IMR-90 (cell line): ENCODE data around the gene SLC16A9. TPM values are rescaled to one million over a fixed set of nuclear protein-coding genes. Genes with fewer than 3 reads are reported as not detected.

Experiments used
- ATAC-seq: fragments of 200-7000 bp; cut with Tn5 transposase; 2 replicates; pipeline ENCODE4 v1.9.1; 2020; ENCODE audit warnings: low read depth, mild to moderate bottlenecking, moderate library complexity
- BruUV-seq: library from RNA; stranded (reverse); fragments of 400-500 nt; replicated peaks from 2 replicates; lab custom pipeline; 2021; lab: Mats Ljungman, UMichigan
- CTCF ChIA-PET: fragments of 300-600 bp; formaldehyde crosslinking; extraction: SDS; loops from one replicate; lab custom pipeline; 2021; ENCODE audit warnings: antibody characterized with exemption; lab: Yijun Ruan, JAX
- POLR2A ChIA-PET: fragments of 300-600 bp; sonication (Branson Sonifier 250); formaldehyde crosslinking; loops from one replicate; lab custom pipeline; 2022; ENCODE audit warnings: antibody characterized with exemption; ENCODE audit not compliant: unreplicated experiment; lab: Charles Lee
- DNase-seq: peaks from one replicate; pipeline ENCODE4 v3.0.0; 2013
- H2AFZ ChIP-seq: replicated peaks from 2 replicates; pipeline ENCODE3; 2013; ENCODE audit warnings: low read length, mild to moderate bottlenecking; ENCODE audit not compliant: poor library complexity
- H2AK5ac ChIP-seq: 2 replicates; pipeline ENCODE4 v1.6.1; 2013; ENCODE audit warnings: low read depth, low read length, inconsistent platforms
- H2AK9ac ChIP-seq: replicated peaks from 2 replicates; pipeline ENCODE3; 2013; ENCODE audit warnings: mild to moderate bottlenecking, low read depth, low read length, moderate library complexity; ENCODE audit not compliant: poor library complexity
- H2BK120ac ChIP-seq: 2 replicates; pipeline ENCODE4 v1.6.1; 2013; ENCODE audit warnings: low read depth, low read length, inconsistent platforms
- H2BK15ac ChIP-seq: 3 replicates; pipeline ENCODE4 v1.6.1; 2013; ENCODE audit warnings: low read depth, low read length, inconsistent platforms
- H2BK20ac ChIP-seq: 2 replicates; pipeline ENCODE4 v1.6.1; 2013; ENCODE audit warnings: low read depth, mild to moderate bottlenecking, inconsistent platforms, low read length, moderate library complexity
- H2BK5ac ChIP-seq: 2 replicates; pipeline ENCODE4 v1.6.1; 2013; ENCODE audit warnings: mild to moderate bottlenecking, low read depth, low read length, inconsistent platforms; ENCODE audit not compliant: poor library complexity, severe bottlenecking
- H3K14ac ChIP-seq: replicated peaks from 2 replicates; pipeline ENCODE4 v1.6.1; 2013; ENCODE audit warnings: low read depth, low read length, inconsistent platforms
- H3K18ac ChIP-seq: 2 replicates; pipeline ENCODE4 v1.6.1; 2013; ENCODE audit warnings: low read depth, low read length, control low read depth
- H3K23ac ChIP-seq: 2 replicates; pipeline ENCODE4 v1.6.1; 2013; ENCODE audit warnings: low read depth, low read length, inconsistent platforms
- H3K27ac ChIP-seq: 2 replicates; pipeline ENCODE4 v1.5.1; 2013; ENCODE audit warnings: mild to moderate bottlenecking, control low read depth, low read length; ENCODE audit not compliant: insufficient read depth
- H3K27me3 ChIP-seq: 2 replicates; pipeline ENCODE4 v1.6.1; 2013; ENCODE audit warnings: low read length; ENCODE audit not compliant: control insufficient read depth, insufficient read depth
- H3K36me3 ChIP-seq: 2 replicates; pipeline ENCODE4 v1.6.1; 2013; ENCODE audit warnings: low read length, mixed read lengths; ENCODE audit not compliant: control insufficient read depth, insufficient read depth
- H3K4ac ChIP-seq: 2 replicates; pipeline ENCODE4 v1.6.1; 2013; ENCODE audit warnings: low read depth, low read length, inconsistent platforms
- H3K4me1 ChIP-seq: 2 replicates; pipeline ENCODE4 v1.6.1; 2013; ENCODE audit warnings: low read length, mixed read lengths; ENCODE audit not compliant: control insufficient read depth, insufficient read depth
- H3K4me2 ChIP-seq: 2 replicates; pipeline ENCODE4 v1.6.1; 2013; ENCODE audit warnings: low read depth, mild to moderate bottlenecking, control low read depth, low read length, moderate library complexity
- H3K4me3 ChIP-seq: 2 replicates; pipeline ENCODE4 v1.5.1; 2013; ENCODE audit warnings: low read depth, mild to moderate bottlenecking, control low read depth, low read length, moderate library complexity; ENCODE audit not compliant: insufficient read depth
- H3K56ac ChIP-seq: 2 replicates; pipeline ENCODE4 v1.6.1; 2013; ENCODE audit warnings: low read length, inconsistent platforms; ENCODE audit not compliant: insufficient read depth; ENCODE audit errors: extremely low read depth
- H3K79me1 ChIP-seq, 2 experiments: 2 replicates each; pipeline ENCODE4 v1.6.1; 2013; ENCODE audit warnings: low read length in 2 of 2, inconsistent platforms in 1 of 2, low read depth in 1 of 2
- H3K9ac ChIP-seq: 2 replicates; pipeline ENCODE4 v1.6.1; 2013; ENCODE audit warnings: low read depth, low read length, control low read depth
- H3K9me1 ChIP-seq: 2 replicates; pipeline ENCODE4 v1.6.1; 2013; ENCODE audit warnings: low read length, inconsistent platforms; ENCODE audit not compliant: insufficient read depth
- H3K9me3 ChIP-seq: 2 replicates; pipeline ENCODE4 v1.6.1; 2013; ENCODE audit warnings: low read length; ENCODE audit not compliant: control insufficient read depth, insufficient read depth
- H4K20me1 ChIP-seq: 2 replicates; pipeline ENCODE4 v1.6.1; 2013; ENCODE audit warnings: low read length, inconsistent platforms; ENCODE audit not compliant: insufficient read depth
- H4K5ac ChIP-seq: 2 replicates; pipeline ENCODE4 v1.6.1; 2013; ENCODE audit warnings: mild to moderate bottlenecking, low read depth, low read length, control low read depth
- H4K8ac ChIP-seq, 2 experiments: 2 replicates each; pipeline ENCODE4 v1.6.1; 2013; ENCODE audit warnings: low read depth in 2 of 2, low read length in 2 of 2, control low read depth in 1 of 2, inconsistent platforms in 1 of 2
- H4K91ac ChIP-seq: 2 replicates; pipeline ENCODE4 v1.6.1; 2013; ENCODE audit warnings: low read depth, low read length, inconsistent platforms; ENCODE audit not compliant: insufficient read depth
- CHD1 ChIP-seq: IDR thresholded peaks from 2 replicates; pipeline ENCODE4 v1.6.1; 2012; ENCODE audit warnings: low read depth, low read length, improper control_type of control experiment
- MAZ ChIP-seq: IDR thresholded peaks from 2 replicates; pipeline ENCODE4 v1.6.1; 2012; ENCODE audit warnings: low read depth, mild to moderate bottlenecking, low read length, improper control_type of control experiment, moderate library complexity, borderline replicate concordance
- MXI1 ChIP-seq: IDR thresholded peaks from 2 replicates; pipeline ENCODE4 v1.6.1; 2012; ENCODE audit warnings: low read depth, mild to moderate bottlenecking, low read length, moderate library complexity, borderline replicate concordance
- NFE2L2 ChIP-seq: fragments of 150-350 bp; IDR thresholded peaks from 2 replicates; pipeline ENCODE4 v1.6.1; 2016; ENCODE audit warnings: low read depth, mild to moderate bottlenecking, low read length
- POLR2A ChIP-seq: IDR thresholded peaks from 2 replicates; pipeline ENCODE4 v1.6.1; 2012; ENCODE audit warnings: mild to moderate bottlenecking, low read depth, low read length
- RCOR1 ChIP-seq: IDR thresholded peaks from 2 replicates; pipeline ENCODE4 v1.6.1; 2012; ENCODE audit warnings: mild to moderate bottlenecking, low read length, improper control_type of control experiment; ENCODE audit not compliant: insufficient replicate concordance
- RFX5 ChIP-seq: IDR thresholded peaks from 2 replicates; pipeline ENCODE4 v1.8.0; 2012; ENCODE audit warnings: low read depth, mild to moderate bottlenecking, low read length, moderate library complexity
- SMC3 ChIP-seq: fragments of 150-350 bp; IDR thresholded peaks from 2 replicates; pipeline ENCODE4 v1.6.1; 2016; ENCODE audit warnings: low read depth, mild to moderate bottlenecking, antibody characterized with exemption, low read length, moderate library complexity
- WGBS, 2 experiments: methylation state at CpG; one replicate each; pipeline versions ENCODE4 v1.1.5 to v1.1.7; 2013; ENCODE audit warnings: missing lambda C conversion rate in 2 of 2; ENCODE audit not compliant: insufficient read length in 1 of 2; ENCODE audit errors: extremely low coverage in 2 of 2; 5-methylcytosine and 5-hydroxymethylcytosine counted together
- dilution Hi-C: fragments of 300-500 bp; cut with HindIII; formaldehyde crosslinking; loops from one replicate; pipeline ENCODE4 v1.14.3; 2018; ENCODE audit warnings: low sequenced_read_pairs; ENCODE audit not compliant: unreplicated experiment
- in situ Hi-C: fragments of 300-500 bp; cut with MboI; formaldehyde crosslinking; loops from 3 replicates; pipeline ENCODE4 v1.14.3; 2019; ENCODE audit warnings: low sequenced_read_pairs, inconsistent platforms, mixed read lengths
- intact Hi-C: fragments of 100-400 bp; cut with micrococcal nuclease; formaldehyde crosslinking; loops from 2 replicates; pipeline ENCODE4 v1.10.0; 2022
- polyA plus RNA-seq, 3 experiments: library from polyadenylated mRNA; depleted of rRNA; stranded (reverse); fragments of >200 nt; gene quantifications; 2 replicates each; pipeline ENCODE4 v1.2.3, GENCODE V29; 2012; ENCODE audit warnings: low replicate concordance in 1 of 3
- total RNA-seq: library from RNA; depleted of rRNA; stranded (reverse); fragments of >200 nt; gene quantifications from 2 replicates; pipeline ENCODE4 v1.2.3, GENCODE V29; 2012
- TF ChIP-seq, protein P1 (sequence below): fragments of 150-350 bp; IDR thresholded peaks from 2 replicates; pipeline ENCODE4 v1.6.1; 2016; ENCODE audit warnings: low read depth, mild to moderate bottlenecking, low read length, moderate library complexity, borderline replicate concordance

Gene SLC16A9
- total and polyA plus RNA-seq, 2 of the 4 experiments (the other 2 are of a cell fraction) = 0.18 to 0.26 TPM

DNA sequence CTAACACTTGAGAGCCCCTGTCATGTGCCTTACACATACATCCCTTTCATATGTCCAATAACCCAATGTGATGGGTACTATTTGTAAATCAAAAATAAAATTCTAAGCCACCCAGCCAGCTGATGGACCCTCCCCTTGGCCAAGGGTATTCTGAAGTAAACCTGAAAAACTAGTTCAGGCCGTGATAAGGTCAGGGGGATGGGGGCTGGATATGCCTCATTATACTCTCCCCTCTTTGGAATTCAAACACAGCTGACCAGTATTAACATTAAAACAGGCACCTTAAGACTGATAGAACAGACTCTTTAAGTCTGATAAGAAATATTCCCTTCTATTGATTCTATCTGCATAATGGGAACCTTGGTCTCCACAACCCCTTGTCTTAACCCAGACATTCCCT, 51.9 kb downstream of the SLC16A9 start:
- no peaks in the 10 kb centered on the region for H3K36me3 ChIP-seq
- no peak overlapping the region for H3K56ac ChIP-seq
- dilution Hi-C loops (no loop called here), intact Hi-C loops (no loop called here), in situ Hi-C loops (no loop called here)
- no peak overlapping the region for H2BK20ac ChIP-seq
- no peaks in the 10 kb centered on the region for H3K9me1 ChIP-seq
- no peak overlapping the region for H3K27ac ChIP-seq
- H2AK9ac ChIP-seq = no peak overlapping the region
- H3K9ac ChIP-seq = no peak overlapping the region
- H2BK120ac ChIP-seq = no peak overlapping the region
- H3K4me3 ChIP-seq = no peak overlapping the region
- H3K4me1 ChIP-seq = no peaks in the 10 kb centered on the region
- no peak overlapping the region for H3K23ac ChIP-seq
- H3K9me3 ChIP-seq = no peaks in the 10 kb centered on the region
- no peak for TF ChIP-seq RCOR1
- TF ChIP-seq RFX5 = no peak
- TF ChIP-seq SMC3 = no peak
- no peak for TF ChIP-seq POLR2A
- no peak for TF ChIP-seq MXI1
- no peak for TF ChIP-seq CHD1
- TF ChIP-seq MAZ = no peak
- TF ChIP-seq NFE2L2 = no peak
- TF ChIP-seq, protein P1, sequence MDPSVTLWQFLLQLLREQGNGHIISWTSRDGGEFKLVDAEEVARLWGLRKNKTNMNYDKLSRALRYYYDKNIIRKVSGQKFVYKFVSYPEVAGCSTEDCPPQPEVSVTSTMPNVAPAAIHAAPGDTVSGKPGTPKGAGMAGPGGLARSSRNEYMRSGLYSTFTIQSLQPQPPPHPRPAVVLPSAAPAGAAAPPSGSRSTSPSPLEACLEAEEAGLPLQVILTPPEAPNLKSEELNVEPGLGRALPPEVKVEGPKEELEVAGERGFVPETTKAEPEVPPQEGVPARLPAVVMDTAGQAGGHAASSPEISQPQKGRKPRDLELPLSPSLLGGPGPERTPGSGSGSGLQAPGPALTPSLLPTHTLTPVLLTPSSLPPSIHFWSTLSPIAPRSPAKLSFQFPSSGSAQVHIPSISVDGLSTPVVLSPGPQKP = no peak
- no CpG with 5 or more reads among the region's 1 CpG for WGBS, 2 experiments
- no peak overlapping the region for H3K14ac ChIP-seq
- no peak for ATAC-seq
- H4K20me1 ChIP-seq = no peaks in the 10 kb centered on the region
- ChIA-PET POLR2A (no interaction called here), CTCF (no interaction called here)
- no peak overlapping the region for H4K8ac ChIP-seq
- H3K27me3 ChIP-seq = no peaks in the 10 kb centered on the region
- H2AFZ ChIP-seq = no peak overlapping the region
- no peak overlapping the region for H4K91ac ChIP-seq
- no TSS peak for BruUV-seq
- no peak overlapping the region for H3K18ac ChIP-seq
- no peak overlapping the region for H2AK5ac ChIP-seq
- no peaks in the 10 kb centered on the region for H3K79me1 ChIP-seq
- H3K4ac ChIP-seq = no peak overlapping the region
- no peak overlapping the region for H2BK5ac ChIP-seq
- H2BK15ac ChIP-seq = no peak overlapping the region
- no peak overlapping the region for H3K4me2 ChIP-seq
- no peak overlapping the region for H4K5ac ChIP-seq
- DNase-seq = no peak
